GM18505 (cell line): ENCODE results near the gene PSG3.
"Not testable (repeated sequence)": the region's sequence is repeated elsewhere in the genome, so short reads cannot be mapped to it uniquely, and the experiment has no call there.

ENCODE experiments used
- ATAC-seq: cut with Tn5 transposase; IDR thresholded peaks from one replicate; pipeline ENCODE4 v1.9.1; 2021; ENCODE audit not compliant: unreplicated experiment
- POLR2A ChIP-seq: IDR thresholded peaks from 4 replicates; pipeline ENCODE4 v1.6.1; 2011; ENCODE audit warnings: borderline replicate concordance; ENCODE audit not compliant: insufficient read depth, insufficient read length; ENCODE audit errors: extremely low read depth

Gene PSG3

DNA sequence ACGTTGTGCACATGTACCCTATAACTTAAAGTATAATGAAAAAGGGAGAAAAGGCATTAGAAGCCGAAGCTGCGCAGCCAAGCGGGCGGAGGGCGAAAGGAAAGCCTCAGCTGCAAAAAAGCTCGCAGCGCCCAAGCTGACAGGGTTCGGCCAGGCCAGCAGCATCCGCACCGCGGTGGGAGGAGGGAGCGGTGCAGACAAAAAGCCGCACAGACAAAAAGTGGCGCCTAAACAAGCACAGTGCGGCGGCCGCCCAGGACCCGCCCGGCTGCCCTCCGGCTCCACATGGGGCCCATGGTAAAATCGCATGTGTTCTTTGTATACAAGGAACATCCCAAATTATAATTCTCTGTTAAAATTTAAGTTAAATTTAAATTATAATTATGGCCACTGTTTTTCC is 42.4 kb downstream of the PSG3 start:
- TF ChIP-seq POLR2A = no peak
- no peak for ATAC-seq

DNA sequence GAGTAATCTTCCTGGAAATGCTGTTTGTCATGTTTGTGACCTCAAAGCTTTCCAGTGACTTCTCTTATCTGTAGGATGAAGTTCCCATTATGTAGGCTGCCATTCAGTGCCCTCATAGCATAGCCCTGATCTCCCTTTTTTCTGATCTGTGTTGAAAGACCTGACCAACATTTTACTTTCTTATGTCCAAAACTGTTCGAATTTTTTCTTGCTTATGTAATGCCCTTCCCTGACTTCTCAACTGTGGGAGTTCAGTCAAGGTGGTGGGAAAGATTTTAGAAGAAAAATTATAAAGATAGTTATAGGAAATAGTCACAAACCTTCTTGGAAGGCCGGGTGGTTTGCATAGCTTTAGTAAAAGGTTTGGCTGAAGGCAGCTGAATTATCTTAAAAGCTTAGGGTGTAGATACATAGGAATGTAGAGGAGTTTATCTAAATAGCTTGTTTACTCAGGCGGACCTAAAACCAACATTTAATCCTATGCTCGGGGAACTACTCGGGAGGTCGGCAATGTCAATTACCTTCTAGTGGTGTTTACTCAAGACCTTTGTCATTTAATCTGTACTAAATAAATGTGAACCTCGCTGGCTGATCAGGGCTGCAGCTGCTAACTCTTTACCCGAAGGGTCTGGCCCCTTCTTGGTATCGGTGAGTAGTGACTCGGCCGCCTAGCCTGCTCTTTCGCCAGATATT is 44.3 kb downstream of the PSG3 start:
- TF ChIP-seq POLR2A = no peak
- no peak for ATAC-seq

DNA sequence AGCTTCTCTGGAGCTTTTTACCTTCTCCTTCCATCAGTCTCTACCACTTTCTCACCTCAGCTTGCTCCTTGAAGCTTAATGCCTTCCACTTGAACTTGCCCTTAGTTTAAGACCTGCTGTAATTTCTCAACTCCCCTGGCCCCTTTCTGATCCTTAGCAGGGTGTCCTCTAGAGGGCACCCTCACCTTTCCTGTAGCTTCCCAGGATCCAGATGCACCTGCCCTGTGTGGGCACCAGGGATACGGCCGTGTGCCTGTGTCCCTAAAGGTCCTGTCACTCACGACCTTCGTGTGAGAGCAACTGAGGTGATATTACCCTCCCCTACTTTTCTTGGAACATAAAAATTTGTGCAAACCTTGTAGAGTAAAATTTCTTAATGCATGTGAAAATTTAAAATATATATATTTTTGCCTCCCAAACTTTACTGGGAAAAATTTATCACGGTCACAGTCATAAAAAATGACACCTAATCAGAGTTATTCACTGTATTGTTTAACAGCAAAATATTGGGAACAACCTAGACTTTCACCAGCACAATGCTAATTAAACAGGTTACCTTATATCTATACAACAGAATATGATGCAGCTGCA is 46.4 kb downstream of the PSG3 start:
- no peak for ATAC-seq
- no peak for TF ChIP-seq POLR2A

DNA sequence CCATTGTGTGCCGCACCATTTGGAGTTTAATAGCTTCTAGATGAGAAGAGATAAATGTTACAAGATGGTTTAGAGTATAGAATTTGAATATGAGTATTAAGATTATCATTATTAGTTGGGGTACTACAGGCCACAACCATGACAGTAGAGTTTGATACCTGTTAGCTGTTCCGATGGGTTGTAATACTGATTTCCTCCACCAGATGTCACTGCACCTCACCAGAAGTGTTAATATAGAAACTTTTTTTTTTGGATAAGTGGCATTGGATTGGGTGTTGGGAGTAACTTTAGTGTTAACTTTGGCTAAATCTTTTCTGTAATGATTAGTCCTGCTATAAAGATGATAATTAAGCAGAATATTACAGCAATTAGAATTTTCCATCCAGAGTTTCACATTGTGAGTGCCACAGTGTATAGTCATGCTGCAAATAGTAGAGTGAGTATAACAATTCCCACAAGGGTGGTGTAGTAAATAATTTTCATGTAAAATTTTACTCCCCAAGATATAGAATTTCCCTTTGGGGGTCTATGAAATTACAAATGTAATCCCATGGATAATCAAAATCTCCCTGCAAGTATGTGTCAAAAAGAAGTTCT is 56.3 kb downstream of the PSG3 start:
- TF ChIP-seq POLR2A = no peak
- no peak for ATAC-seq

DNA sequence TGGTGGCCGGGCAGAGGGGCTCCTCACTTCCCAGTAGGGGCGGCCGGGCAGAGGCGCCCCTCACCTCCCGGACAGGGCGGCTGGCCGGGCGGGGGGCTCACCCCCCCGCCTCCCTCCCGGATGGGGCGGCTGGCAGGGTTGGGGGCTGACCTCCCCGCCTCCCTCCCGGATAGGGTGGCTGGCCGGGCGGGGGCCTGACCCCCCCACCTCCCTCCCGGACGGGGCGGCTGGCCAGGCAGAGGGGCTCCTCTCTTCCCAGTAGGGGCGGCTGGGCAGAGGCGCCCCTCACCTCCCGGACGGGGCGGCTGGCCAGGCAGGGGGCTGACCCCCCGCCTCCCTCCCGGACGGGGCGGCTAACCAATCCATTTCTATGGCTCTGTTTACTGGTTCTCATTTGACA is 64.0 kb downstream of the PSG3 start:
- not testable (repeated sequence) for ATAC-seq

DNA sequence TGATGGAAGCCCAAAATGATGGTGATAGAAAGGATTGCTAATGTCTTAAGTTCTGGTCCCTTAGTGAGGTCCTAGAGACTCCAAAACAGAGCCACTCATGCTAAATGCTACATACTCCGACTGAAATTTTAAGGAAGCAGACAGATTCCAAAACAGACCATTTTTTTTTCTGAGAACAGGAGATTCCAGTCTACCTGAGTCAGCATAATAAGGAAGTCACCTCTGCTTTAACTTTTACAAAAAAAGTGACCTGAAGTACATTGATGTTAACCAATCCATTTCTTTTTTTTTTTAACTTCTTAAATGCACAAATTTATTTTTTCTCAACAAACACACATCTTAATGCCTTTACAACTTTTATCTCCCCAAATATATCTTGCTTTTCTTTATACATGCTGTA is 65.7 kb downstream of the PSG3 start:
- not testable (repeated sequence) for ATAC-seq
